H1 (cell line): ENCODE data around the gene SPEF1. TPM values are rescaled to one million over a fixed set of nuclear protein-coding genes. Genes with fewer than 3 reads are reported as not detected.

Source experiments
- ATF2 ChIP-seq: IDR thresholded peaks from 2 replicates; pipeline ENCODE4 v1.6.1; 2012; ENCODE audit warnings: low read length, inconsistent platforms
- BCL11A ChIP-seq, 2 experiments: IDR thresholded peaks; one replicate each; pipeline ENCODE4 v1.6.1; 2011; ENCODE audit warnings: low read depth in 2 of 2, low read length in 2 of 2, mild to moderate bottlenecking in 2 of 2
- BRCA1 ChIP-seq: IDR thresholded peaks from 2 replicates; pipeline ENCODE4 v1.6.1; 2012; ENCODE audit warnings: low read depth, low read length, improper control_type of control experiment
- CBX5 ChIP-seq: fragments of 300-800, 300-1000 bp; sonication (generic); IDR thresholded peaks from 2 replicates; pipeline ENCODE4 v1.7.1; 2016; ENCODE audit warnings: antibody characterized with exemption, low read length, low read depth
- CBX8 ChIP-seq: fragments of 300-800, 300-1000 bp; sonication (generic); IDR thresholded peaks from 2 replicates; pipeline ENCODE4 v1.7.1; 2016; ENCODE audit warnings: low read depth, low read length, borderline replicate concordance
- CREB1 ChIP-seq: IDR thresholded peaks from 2 replicates; pipeline ENCODE4 v1.6.1; 2012; ENCODE audit warnings: inconsistent platforms
- CTBP2 ChIP-seq: IDR thresholded peaks from 2 replicates; pipeline ENCODE4 v1.7.0; 2011; ENCODE audit warnings: borderline replicate concordance, mild to moderate bottlenecking, moderate library complexity, mixed read lengths, low read length; ENCODE audit not compliant: insufficient read depth, insufficient read length
- EGR1 ChIP-seq: IDR thresholded peaks from 2 replicates; pipeline ENCODE4 v1.6.1; 2011; ENCODE audit warnings: low read depth, low read length, borderline replicate concordance
- EZH2 ChIP-seq: fragments of 200-600 bp; sonication (generic); IDR thresholded peaks from 2 replicates; pipeline ENCODE4 v1.7.1; 2012; ENCODE audit warnings: low read depth, mild to moderate bottlenecking, moderate library complexity, low read length, inconsistent platforms; ENCODE audit not compliant: severe bottlenecking
- FOSL1 ChIP-seq: IDR thresholded peaks from 2 replicates; pipeline ENCODE4 v1.6.1; 2011; ENCODE audit warnings: mild to moderate bottlenecking, low read depth, low read length, moderate library complexity; ENCODE audit not compliant: insufficient read depth
- GABPA ChIP-seq: IDR thresholded peaks from 2 replicates; pipeline ENCODE4 v1.6.1; 2011; ENCODE audit warnings: mild to moderate bottlenecking, low read length, moderate library complexity, borderline replicate concordance; ENCODE audit not compliant: insufficient read depth
- GTF2F1 ChIP-seq: IDR thresholded peaks from 2 replicates; pipeline ENCODE4 v1.6.1; 2012; ENCODE audit warnings: low read depth, low read length, improper control_type of control experiment, borderline replicate concordance
- JUN ChIP-seq: IDR thresholded peaks from 2 replicates; pipeline ENCODE4 v1.6.1; 2011; ENCODE audit warnings: low read depth, mild to moderate bottlenecking, improper control_type of control experiment, low read length
- KDM1A ChIP-seq: fragments of 200-600, 300-600 bp; sonication (generic); IDR thresholded peaks from 2 replicates; pipeline ENCODE4 v1.7.1; 2016; ENCODE audit warnings: mild to moderate bottlenecking, low read length, borderline replicate concordance
- PHF8 ChIP-seq: fragments of 200-600 bp; sonication (generic); conservative IDR thresholded peaks from 2 replicates; pipeline ENCODE4 v1.7.1; 2012; ENCODE audit warnings: low read depth, mild to moderate bottlenecking, inconsistent platforms, low read length, moderate library complexity
- POLR2A ChIP-seq, 2 experiments: IDR thresholded peaks; 1 replicate in 1 of 2; 2 replicates in 1 of 2; pipeline ENCODE4 v1.6.1; 2011; ENCODE audit warnings: low read depth in 2 of 2, low read length in 2 of 2, mild to moderate bottlenecking in 2 of 2; ENCODE audit errors: control extremely low read depth in 1 of 2
- RFX5 ChIP-seq: IDR thresholded peaks from 2 replicates; pipeline ENCODE4 v1.6.1; 2011; ENCODE audit warnings: low read depth, low read length, improper control_type of control experiment, borderline replicate concordance
- SIX5 ChIP-seq: IDR thresholded peaks from 2 replicates; pipeline ENCODE4 v1.6.1; 2011; ENCODE audit warnings: mild to moderate bottlenecking, low read depth, low read length
- SRF ChIP-seq: IDR thresholded peaks from 2 replicates; pipeline ENCODE4 v1.6.1; 2011; ENCODE audit warnings: mild to moderate bottlenecking, low read depth, low read length, moderate library complexity
- TAF1 ChIP-seq: IDR thresholded peaks from 2 replicates; pipeline ENCODE4 v1.6.1; 2011; ENCODE audit warnings: mild to moderate bottlenecking, low read depth, low read length
- TAF7 ChIP-seq: optimal IDR thresholded peaks from 2 replicates; pipeline ENCODE3; 2011; ENCODE audit warnings: low read depth, mild to moderate bottlenecking, inconsistent platforms, low read length, moderate library complexity, borderline replicate concordance
- TCF12 ChIP-seq: IDR thresholded peaks from 2 replicates; pipeline ENCODE4 v1.6.1; 2011; ENCODE audit warnings: low read depth, mild to moderate bottlenecking, low read length
- TEAD4 ChIP-seq: IDR thresholded peaks from 2 replicates; pipeline ENCODE4 v1.6.1; 2012; ENCODE audit warnings: low read depth, low read length, inconsistent platforms, mixed read lengths
- YY1 ChIP-seq: IDR thresholded peaks from 2 replicates; pipeline ENCODE4 v1.6.1; 2011; ENCODE audit warnings: low read depth, mild to moderate bottlenecking, low read length
- polyA plus RNA-seq, 7 experiments: library from polyadenylated mRNA; depleted of rRNA in 3 of 7; stranded (reverse) in 5 of 7; unstranded in 2 of 7; fragments of >200 nt in 5 of 7; fragments of 200-250 nt in 2 of 7; gene quantifications; 1 replicate in 5 of 7; 2 replicates in 1 of 7; 4 replicates in 1 of 7; pipeline versions ENCODE4 v1.2.1 to v1.2.3, GENCODE V29; 2011 to 2013; ENCODE audit warnings: missing spikeins in 2 of 7, mixed read lengths in 2 of 7
- total RNA-seq: library from RNA; stranded (reverse); fragmentation: NEBNext Ultra II Directional; extraction: Animal tissue kit (Norgen Biotek cat#: 25700); gene quantifications from 2 replicates; pipeline ENCODE4 v1.2.1, GENCODE V29; 2021

Gene SPEF1
- total and polyA plus RNA-seq, 2 of the 8 experiments (the other 6 are each of a cell fraction or from before 2014, with no cell fraction given), result 0.51 to 0.71 TPM

- TF ChIP-seq TAF7, result no peak
- TF ChIP-seq CTBP2, result no peak
- no peak for TF ChIP-seq JUN
- no peak; the same call in 1 of the 2 replicates for TF ChIP-seq CREB1
- no peak for TF ChIP-seq PHF8
- TF ChIP-seq POLR2A (IDR thresholded peaks at IDR 0.05; ENCODE audit: control extremely low read depth in 1 of 2, low read depth in 2 of 2, low read length in 2 of 2), result no peak
- TF ChIP-seq ATF2, result no peak
- no peak for TF ChIP-seq BRCA1
- peak; percentile 99 for TF ChIP-seq YY1
- TF ChIP-seq EGR1, result no peak
- 0 out of 2 replicates have a peak, but pooled peaks have one; percentile 25 for TF ChIP-seq TAF1
- TF ChIP-seq EZH2, result no peak
- TF ChIP-seq TCF12, result no peak
- no peak for TF ChIP-seq SRF
- TF ChIP-seq GABPA, result no peak
- TF ChIP-seq BCL11A (IDR thresholded peaks at IDR 0.05; ENCODE audit: low read depth in 2 of 2, low read length in 2 of 2), result no peak
- no peak for TF ChIP-seq RFX5
- TF ChIP-seq GTF2F1, result no peak
- peak; percentile 83 for TF ChIP-seq SIX5
- no peak for TF ChIP-seq FOSL1
- TF ChIP-seq CBX8, result no peak
- no peak for TF ChIP-seq KDM1A
- no peak for TF ChIP-seq CBX5
- TF ChIP-seq TEAD4, result no peak
Measured at GRCh38 chr20:3781153-3781910, at the start of gene SPEF1 (continued).
